HG03575 (cell line): ENCODE results near the gene MRO.
"Not testable (repeated sequence)": the region's sequence is repeated elsewhere in the genome, so short reads cannot be mapped to it uniquely, and the experiment has no call there.

Source experiments
- ATAC-seq: cut with Tn5 transposase; IDR thresholded peaks from one replicate; pipeline ENCODE4 v1.9.1; 2021; ENCODE audit not compliant: unreplicated experiment, insufficient number of reproducible peaks, low FRiP score; ENCODE audit errors: extremely low read depth

Gene MRO

GRCh38 chr18:50802141-50802540, 17.7 kb downstream of the MRO start:
- no peak for ATAC-seq

GRCh38 chr18:50797142-50797541, 22.7 kb downstream of the MRO start:
- ATAC-seq = no peak

- no peak for ATAC-seq
Observed at GRCh38 chr18:50796495-50796894, 23.3 kb downstream of the MRO start.

GRCh38 chr18:50793641-50794565, 25.9 kb downstream of the MRO start:
- no peak for ATAC-seq

GRCh38 chr18:50792885-50793284, 26.9 kb downstream of the MRO start:
- no peak for ATAC-seq

- ATAC-seq = no peak
Observed at GRCh38 chr18:50791599-50792438, 28.0 kb downstream of the MRO start.

- ATAC-seq = no peak
Observed at GRCh38 chr18:50790948-50791347, 28.9 kb downstream of the MRO start.

GRCh38 chr18:50790241-50790640, 29.6 kb downstream of the MRO start:
- no peak for ATAC-seq

- ATAC-seq = no peak
Observed at GRCh38 chr18:50788284-50788683, 31.5 kb downstream of the MRO start.

GRCh38 chr18:50786864-50787263, 33.0 kb downstream of the MRO start:
- no peak for ATAC-seq

- ATAC-seq = no peak
Observed at GRCh38 chr18:50783553-50783952, 36.3 kb downstream of the MRO start.

- ATAC-seq = not testable (repeated sequence)
Observed at GRCh38 chr18:50779021-50779420, 40.8 kb downstream of the MRO start.

GRCh38 chr18:50776383-50776782, 43.4 kb downstream of the MRO start:
- no peak for ATAC-seq

- no peak for ATAC-seq
Observed at GRCh38 chr18:50775726-50776125, 44.1 kb downstream of the MRO start.

GRCh38 chr18:50775207-50775606, 44.6 kb downstream of the MRO start:
- ATAC-seq = no peak

GRCh38 chr18:50769463-50769862, 50.4 kb downstream of the MRO start:
- no peak for ATAC-seq

- no peak for ATAC-seq
Observed at GRCh38 chr18:50757358-50757757, 62.5 kb downstream of the MRO start.

- no peak for ATAC-seq
Observed at GRCh38 chr18:50754297-50754696, 65.5 kb downstream of the MRO start.

- no peak for ATAC-seq
Observed at GRCh38 chr18:50753311-50753710, 66.5 kb downstream of the MRO start.

- ATAC-seq = no peak
Observed at GRCh38 chr18:50751947-50752346, 67.9 kb downstream of the MRO start.
